SK-N-SH treated with all-trans-retinoic acid at 6 μM for 48 hours (cell line): Measurements from ENCODE around the gene MYOM1.

Experiments
- ATAC-seq: fragments of 200-7000 bp; cut with Tn5 transposase; 3 replicates; pipeline ENCODE4 v1.9.1; 2020; ENCODE audit warnings: mild to moderate bottlenecking, moderate library complexity
- ARNTL ChIP-seq: fragments of 450-650 bp; formaldehyde crosslinking; IDR thresholded peaks from 2 replicates; pipeline ENCODE4 v1.5.0; 2020; ENCODE audit warnings: low read depth, mild to moderate bottlenecking, moderate library complexity, borderline replicate concordance
- BACH2 ChIP-seq: fragments of 250-450 bp; sonication (Bioruptor Pico); IDR thresholded peaks from 2 replicates; pipeline ENCODE4 v1.9.0; 2021; ENCODE audit warnings: mild to moderate bottlenecking, borderline replicate concordance
- CSDC2 ChIP-seq: fragments of 250-450 bp; sonication (Bioruptor Pico); IDR thresholded peaks from 2 replicates; pipeline ENCODE4 v1.5.0; 2020; ENCODE audit warnings: mild to moderate bottlenecking, moderate library complexity
- ESRRG ChIP-seq: fragments of 250-450 bp; sonication (Bioruptor Pico); IDR thresholded peaks from 2 replicates; pipeline ENCODE4 v1.6.1; 2021; ENCODE audit warnings: mild to moderate bottlenecking
- GLIS3 ChIP-seq: fragments of 250-450 bp; sonication (Bioruptor Pico); IDR thresholded peaks from 2 replicates; pipeline ENCODE4 v1.5.0; 2020; ENCODE audit warnings: mild to moderate bottlenecking, moderate library complexity
- OSR1 ChIP-seq: fragments of 250-450 bp; sonication (Bioruptor Pico); IDR thresholded peaks from 2 replicates; pipeline ENCODE4 v1.8.0; 2022; ENCODE audit warnings: moderate library complexity, mild to moderate bottlenecking, inconsistent platforms
- PPARA ChIP-seq: fragments of 250-450 bp; sonication (Bioruptor Pico); IDR thresholded peaks from 2 replicates; pipeline ENCODE4 v1.5.0; 2020; ENCODE audit warnings: mild to moderate bottlenecking, borderline replicate concordance
- RARB ChIP-seq: fragments of 250-450 bp; sonication (Bioruptor Pico); IDR thresholded peaks from 2 replicates; pipeline ENCODE4 v1.8.0; 2021; ENCODE audit warnings: mild to moderate bottlenecking, moderate library complexity
- SNAI2 ChIP-seq: fragments of 250-450 bp; sonication (Bioruptor Pico); IDR thresholded peaks from 2 replicates; pipeline ENCODE4 v1.5.0; 2020; ENCODE audit warnings: mild to moderate bottlenecking, moderate library complexity
- TCF4 ChIP-seq: fragments of 250-450 bp; sonication (Bioruptor Pico); IDR thresholded peaks from 2 replicates; pipeline ENCODE4 v1.8.0; 2021; ENCODE audit warnings: mild to moderate bottlenecking, moderate library complexity, borderline replicate concordance
- ZC3H10 ChIP-seq: fragments of 250-450 bp; sonication (Bioruptor Pico); IDR thresholded peaks from 2 replicates; pipeline ENCODE4 v1.5.1; 2021; ENCODE audit warnings: mild to moderate bottlenecking, moderate library complexity
- ZFP3 ChIP-seq: fragments of 250-450 bp; sonication (Bioruptor Pico); IDR thresholded peaks from 2 replicates; pipeline ENCODE4 v1.5.0; 2020; ENCODE audit warnings: mild to moderate bottlenecking, moderate library complexity
- ZFP30 ChIP-seq: fragments of 450-650 bp; formaldehyde crosslinking; IDR thresholded peaks from 2 replicates; pipeline ENCODE4 v1.5.0; 2022; ENCODE audit warnings: mild to moderate bottlenecking, moderate library complexity
- ZNF565 ChIP-seq: fragments of 450-650 bp; formaldehyde crosslinking; conservative IDR thresholded peaks from 2 replicates; pipeline ENCODE4 v1.5.0; 2020; ENCODE audit warnings: low read depth, mild to moderate bottlenecking, moderate library complexity
- ZNF70 ChIP-seq: fragments of 450-650 bp; formaldehyde crosslinking; IDR thresholded peaks from 2 replicates; pipeline ENCODE4 v1.5.0; 2020; ENCODE audit warnings: mild to moderate bottlenecking, moderate library complexity
- TF ChIP-seq, protein P1 (sequence below): fragments of 250-450 bp; sonication (Bioruptor Pico); IDR thresholded peaks from 2 replicates; pipeline ENCODE4 v1.5.0; 2020; ENCODE audit warnings: mild to moderate bottlenecking, moderate library complexity
- TF ChIP-seq, protein P2 (sequence below): fragments of 250-450 bp; sonication (Bioruptor Pico); IDR thresholded peaks from 2 replicates; pipeline ENCODE4 v1.5.1; 2021; ENCODE audit warnings: mild to moderate bottlenecking, moderate library complexity
- TF ChIP-seq, protein P3 (sequence below): fragments of 250-450 bp; sonication (Bioruptor Pico); IDR thresholded peaks from 2 replicates; pipeline ENCODE4 v1.5.1; 2020; ENCODE audit warnings: low read depth, mild to moderate bottlenecking, moderate library complexity

Gene MYOM1

DNA sequence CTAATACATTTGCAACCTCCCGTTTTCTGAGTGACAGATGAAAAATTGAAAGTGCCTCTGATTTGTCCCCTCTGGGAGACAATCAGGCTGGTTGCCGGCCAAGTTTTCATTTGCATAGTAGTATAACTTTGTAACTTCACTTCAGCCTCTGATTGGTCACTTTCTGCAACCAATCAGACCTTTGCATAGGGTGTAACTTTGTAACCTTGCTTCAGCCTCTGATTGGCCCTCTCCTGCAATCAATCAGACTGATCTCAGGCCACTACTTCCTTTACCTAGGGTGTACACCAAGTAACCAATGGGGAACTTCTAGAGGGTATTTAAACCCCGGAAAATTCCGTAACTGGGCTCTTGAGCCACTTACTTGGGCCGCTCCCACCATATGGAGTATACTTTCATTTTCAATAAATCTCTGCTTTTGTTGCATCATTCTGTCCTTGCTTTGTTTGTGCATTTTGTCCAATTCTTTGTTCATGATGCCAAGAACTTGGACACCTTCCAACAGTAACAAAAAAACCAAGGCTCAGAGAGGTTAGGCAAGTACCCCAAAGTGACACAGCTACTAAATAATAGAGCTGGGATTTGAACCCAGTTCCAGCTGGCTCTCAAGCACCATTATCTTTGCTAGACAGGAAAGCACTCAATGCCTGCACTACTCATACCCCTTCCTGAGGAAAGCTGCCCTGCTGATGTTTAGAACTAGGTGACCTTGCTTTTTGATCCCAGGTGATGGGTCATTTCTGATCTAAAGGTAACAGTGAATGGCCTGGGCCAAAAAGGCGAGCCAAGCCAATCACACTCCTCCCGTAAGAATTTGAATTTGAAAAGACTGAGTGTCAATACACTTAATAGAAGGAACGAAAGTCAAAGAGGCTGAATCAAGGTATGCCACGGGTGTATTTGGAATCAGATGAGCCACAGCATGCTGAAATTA, 10.9 kb upstream of the MYOM1 start:
- peak; percentile 54; the same call in 2 of the 3 replicates for ATAC-seq
- no peak for TF ChIP-seq ZFP3
- TF ChIP-seq, protein P1, sequence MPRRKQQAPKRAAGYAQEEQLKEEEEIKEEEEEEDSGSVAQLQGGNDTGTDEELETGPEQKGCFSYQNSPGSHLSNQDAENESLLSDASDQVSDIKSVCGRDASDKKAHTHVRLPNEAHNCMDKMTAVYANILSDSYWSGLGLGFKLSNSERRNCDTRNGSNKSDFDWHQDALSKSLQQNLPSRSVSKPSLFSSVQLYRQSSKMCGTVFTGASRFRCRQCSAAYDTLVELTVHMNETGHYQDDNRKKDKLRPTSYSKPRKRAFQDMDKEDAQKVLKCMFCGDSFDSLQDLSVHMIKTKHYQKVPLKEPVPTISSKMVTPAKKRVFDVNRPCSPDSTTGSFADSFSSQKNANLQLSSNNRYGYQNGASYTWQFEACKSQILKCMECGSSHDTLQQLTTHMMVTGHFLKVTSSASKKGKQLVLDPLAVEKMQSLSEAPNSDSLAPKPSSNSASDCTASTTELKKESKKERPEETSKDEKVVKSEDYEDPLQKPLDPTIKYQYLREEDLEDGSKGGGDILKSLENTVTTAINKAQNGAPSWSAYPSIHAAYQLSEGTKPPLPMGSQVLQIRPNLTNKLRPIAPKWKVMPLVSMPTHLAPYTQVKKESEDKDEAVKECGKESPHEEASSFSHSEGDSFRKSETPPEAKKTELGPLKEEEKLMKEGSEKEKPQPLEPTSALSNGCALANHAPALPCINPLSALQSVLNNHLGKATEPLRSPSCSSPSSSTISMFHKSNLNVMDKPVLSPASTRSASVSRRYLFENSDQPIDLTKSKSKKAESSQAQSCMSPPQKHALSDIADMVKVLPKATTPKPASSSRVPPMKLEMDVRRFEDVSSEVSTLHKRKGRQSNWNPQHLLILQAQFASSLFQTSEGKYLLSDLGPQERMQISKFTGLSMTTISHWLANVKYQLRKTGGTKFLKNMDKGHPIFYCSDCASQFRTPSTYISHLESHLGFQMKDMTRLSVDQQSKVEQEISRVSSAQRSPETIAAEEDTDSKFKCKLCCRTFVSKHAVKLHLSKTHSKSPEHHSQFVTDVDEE, result no peak
- TF ChIP-seq, all 23 proteins: peak for 0

DNA sequence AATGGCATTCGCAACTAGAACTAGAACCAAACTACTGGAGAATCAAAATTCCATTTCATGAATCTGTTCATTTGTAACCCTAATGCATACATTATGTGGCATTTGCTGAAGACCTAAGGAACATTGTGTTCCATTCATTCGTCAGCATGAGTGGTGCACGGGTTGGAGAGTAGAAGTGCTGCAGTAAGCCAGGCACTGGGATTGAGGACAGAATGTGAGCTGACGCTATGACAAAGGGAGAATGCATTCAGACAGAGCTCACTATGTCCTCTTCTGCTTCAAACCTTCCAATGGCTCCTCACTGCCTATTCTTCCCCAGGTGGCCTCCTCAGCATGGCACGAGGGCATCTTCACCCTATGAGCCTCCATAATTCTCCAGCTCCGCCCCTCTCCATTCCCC, 6.3 kb upstream of the MYOM1 start:
- TF ChIP-seq SNAI2 (CRISPR knock-in tag) (no peak), ZNF565 (no peak), RARB (CRISPR knock-in tag) (no peak), TCF4 (CRISPR knock-in tag) (no peak), GLIS3 (no peak), OSR1 (CRISPR knock-in tag) (no peak)
- ATAC-seq, result no peak

DNA sequence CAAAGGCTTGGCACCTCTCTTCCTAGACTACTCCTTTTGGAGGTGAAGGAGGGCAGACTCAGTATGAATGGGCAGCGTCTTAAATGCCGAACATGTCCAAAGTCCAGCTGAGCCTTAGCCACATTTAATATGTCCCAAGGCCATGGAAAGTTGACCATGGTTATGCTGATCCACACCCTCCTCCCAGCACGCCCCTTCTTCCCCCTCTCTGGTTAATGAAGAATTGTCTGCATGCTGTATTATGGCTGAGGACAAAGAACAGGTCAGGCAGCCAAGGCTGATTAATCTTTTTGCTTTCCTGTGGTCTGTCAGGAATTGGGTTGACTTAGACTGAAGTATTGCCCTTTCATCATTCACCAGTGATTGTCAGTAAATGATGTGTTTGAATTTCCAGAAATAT, 5.8 kb upstream of the MYOM1 start:
- TF ChIP-seq ZC3H10 (CRISPR knock-in tag), result no peak
- TF ChIP-seq ARNTL (CRISPR knock-in tag), result no peak
- no peak for TF ChIP-seq BACH2 (CRISPR knock-in tag)
- TF ChIP-seq SNAI2 (CRISPR knock-in tag), result no peak
- TF ChIP-seq, all 23 proteins: peak for 0
- no peak for ATAC-seq

DNA sequence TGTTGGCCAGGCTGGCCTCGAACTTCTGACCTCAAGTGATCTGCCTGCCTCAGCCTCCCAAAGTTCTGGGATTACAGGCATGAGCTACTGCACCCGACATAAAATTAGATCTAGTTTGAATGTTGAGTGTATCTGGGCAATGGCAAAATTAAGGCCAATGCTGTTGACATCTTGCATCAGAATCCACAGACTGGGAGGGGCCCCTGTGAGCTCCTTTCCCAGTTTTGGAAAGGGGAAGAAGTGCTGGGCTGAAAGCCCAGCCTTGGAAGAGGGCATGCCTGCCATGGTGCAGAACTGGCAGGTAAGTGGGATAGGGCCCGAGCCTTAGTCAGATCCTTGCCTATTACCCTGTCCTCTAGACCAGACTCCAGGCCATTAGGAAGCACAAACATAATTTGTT, 4.5 kb upstream of the MYOM1 start:
- no peak for TF ChIP-seq ZFP30
- TF ChIP-seq, protein P1, result no peak
- no peak for TF ChIP-seq GLIS3
- TF ChIP-seq ZNF565, result no peak
- TF ChIP-seq SNAI2 (CRISPR knock-in tag), result no peak
- TF ChIP-seq ARNTL (CRISPR knock-in tag), result no peak
- TF ChIP-seq PPARA, result no peak
- TF ChIP-seq CSDC2 (CRISPR knock-in tag), result no peak
- TF ChIP-seq, protein P2, sequence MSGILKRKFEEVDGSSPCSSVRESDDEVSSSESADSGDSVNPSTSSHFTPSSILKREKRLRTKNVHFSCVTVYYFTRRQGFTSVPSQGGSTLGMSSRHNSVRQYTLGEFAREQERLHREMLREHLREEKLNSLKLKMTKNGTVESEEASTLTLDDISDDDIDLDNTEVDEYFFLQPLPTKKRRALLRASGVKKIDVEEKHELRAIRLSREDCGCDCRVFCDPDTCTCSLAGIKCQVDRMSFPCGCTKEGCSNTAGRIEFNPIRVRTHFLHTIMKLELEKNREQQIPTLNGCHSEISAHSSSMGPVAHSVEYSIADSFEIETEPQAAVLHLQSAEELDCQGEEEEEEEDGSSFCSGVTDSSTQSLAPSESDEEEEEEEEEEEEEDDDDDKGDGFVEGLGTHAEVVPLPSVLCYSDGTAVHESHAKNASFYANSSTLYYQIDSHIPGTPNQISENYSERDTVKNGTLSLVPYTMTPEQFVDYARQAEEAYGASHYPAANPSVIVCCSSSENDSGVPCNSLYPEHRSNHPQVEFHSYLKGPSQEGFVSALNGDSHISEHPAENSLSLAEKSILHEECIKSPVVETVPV (CRISPR knock-in tag), result no peak
- no peak for TF ChIP-seq OSR1 (CRISPR knock-in tag)
- TF ChIP-seq, protein P3, sequence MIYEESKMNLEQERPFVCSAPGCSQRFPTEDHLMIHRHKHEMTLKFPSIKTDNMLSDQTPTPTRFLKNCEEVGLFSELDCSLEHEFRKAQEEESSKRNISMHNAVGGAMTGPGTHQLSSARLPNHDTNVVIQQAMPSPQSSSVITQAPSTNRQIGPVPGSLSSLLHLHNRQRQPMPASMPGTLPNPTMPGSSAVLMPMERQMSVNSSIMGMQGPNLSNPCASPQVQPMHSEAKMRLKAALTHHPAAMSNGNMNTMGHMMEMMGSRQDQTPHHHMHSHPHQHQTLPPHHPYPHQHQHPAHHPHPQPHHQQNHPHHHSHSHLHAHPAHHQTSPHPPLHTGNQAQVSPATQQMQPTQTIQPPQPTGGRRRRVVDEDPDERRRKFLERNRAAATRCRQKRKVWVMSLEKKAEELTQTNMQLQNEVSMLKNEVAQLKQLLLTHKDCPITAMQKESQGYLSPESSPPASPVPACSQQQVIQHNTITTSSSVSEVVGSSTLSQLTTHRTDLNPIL (CRISPR knock-in tag), result no peak
- no peak for TF ChIP-seq BACH2 (CRISPR knock-in tag)
- TF ChIP-seq ZFP3, result no peak
- no peak for TF ChIP-seq TCF4 (CRISPR knock-in tag)
- TF ChIP-seq ESRRG, result no peak
- TF ChIP-seq ZNF70 (CRISPR knock-in tag), result no peak
- no peak for ATAC-seq
